ENCODE results near the gene KIF3C. TPM values are rescaled to one million over a fixed set of nuclear protein-coding genes. Genes with fewer than 3 reads are reported as not detected.
A peak's percentile ranks its signal among the peaks of the same experiment; 100 is the strongest.

KIF3C gene
- polyA plus RNA-seq (2012; ENCODE audit: insufficient read length, low read depth) = 17.3 TPM

- TF ChIP-seq TAF1 (IDR thresholded peaks at IDR 0.05; ENCODE audit: borderline replicate concordance, insufficient read depth, low read length) (no peak), POLR2AphosphoS5 (IDR thresholded peaks at IDR 0.05; ENCODE audit: low read depth, low read length) (peak; percentile 36; the same call in 1 of the 2 replicates)
Observed at GRCh38 chr2:25982273-25982967, at the start of gene KIF3C. KIF3C (minus strand) TSS chr2:25982497; CDS start chr2:25981917, 580 bp downstream.

DNA sequence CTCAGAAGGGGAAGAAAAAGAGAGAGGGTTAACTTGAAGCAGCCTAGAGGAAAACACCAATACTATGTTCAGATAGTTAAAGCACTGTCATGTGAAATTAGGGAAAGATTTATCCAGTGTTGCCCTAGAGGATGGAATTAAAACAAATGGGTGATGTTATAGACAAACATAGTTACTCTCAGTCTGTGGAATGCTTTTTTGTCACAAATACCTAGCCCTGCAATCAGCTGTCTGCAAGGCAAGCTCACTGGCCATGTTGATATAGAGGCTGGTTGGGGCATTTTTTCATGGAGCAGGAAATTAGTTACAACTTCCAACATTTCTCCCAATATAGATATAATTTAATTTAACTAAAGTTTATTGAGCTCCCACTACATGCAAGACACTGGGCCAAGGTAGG, 43.2 kb upstream of the KIF3C start:
- TF ChIP-seq POLR2AphosphoS5 (IDR thresholded peaks at IDR 0.05; ENCODE audit: low read depth, low read length) = no peak
- no peak for TF ChIP-seq TAF1 (IDR thresholded peaks at IDR 0.05; ENCODE audit: borderline replicate concordance, insufficient read depth, low read length)
- TF ChIP-seq REST (IDR thresholded peaks at IDR 0.05; ENCODE audit: insufficient read depth in 1 of 2, low read depth in 2 of 2, low read length in 2 of 2) = no peak
- no peak for TF ChIP-seq FOXP2 (optimal IDR thresholded peaks at IDR 0.05; ENCODE audit: borderline replicate concordance, extremely low read depth, extremely low read length, insufficient read depth)
- TF ChIP-seq SIN3A (IDR thresholded peaks at IDR 0.05; ENCODE audit: borderline replicate concordance, insufficient read depth, low read length) = no peak

GRCh38 chr2:26024260-26024659, 42.0 kb upstream of the KIF3C start:
- TF ChIP-seq SIN3A (IDR thresholded peaks at IDR 0.05; ENCODE audit: borderline replicate concordance, insufficient read depth, low read length) = no peak
- no peak for TF ChIP-seq TAF1 (IDR thresholded peaks at IDR 0.05; ENCODE audit: borderline replicate concordance, insufficient read depth, low read length)
- no peak for TF ChIP-seq FOXP2 (optimal IDR thresholded peaks at IDR 0.05; ENCODE audit: borderline replicate concordance, extremely low read depth, extremely low read length, insufficient read depth)
- no peak for TF ChIP-seq POLR2AphosphoS5 (IDR thresholded peaks at IDR 0.05; ENCODE audit: low read depth, low read length)
- no peak for TF ChIP-seq REST (IDR thresholded peaks at IDR 0.05; ENCODE audit: insufficient read depth in 1 of 2, low read depth in 2 of 2, low read length in 2 of 2)

GRCh38 chr2:26020231-26020640, 37.9 kb upstream of the KIF3C start:
- TF ChIP-seq POLR2AphosphoS5 (IDR thresholded peaks at IDR 0.05; ENCODE audit: low read depth, low read length) (no peak), FOXP2 (optimal IDR thresholded peaks at IDR 0.05; ENCODE audit: borderline replicate concordance, extremely low read depth, extremely low read length, insufficient read depth) (no peak), REST (IDR thresholded peaks at IDR 0.05; ENCODE audit: insufficient read depth in 1 of 2, low read depth in 2 of 2, low read length in 2 of 2) (no peak), TAF1 (IDR thresholded peaks at IDR 0.05; ENCODE audit: borderline replicate concordance, insufficient read depth, low read length) (no peak), SIN3A (IDR thresholded peaks at IDR 0.05; ENCODE audit: borderline replicate concordance, insufficient read depth, low read length) (no peak)

GRCh38 chr2:26018184-26019055, 36.1 kb upstream of the KIF3C start:
- no peak for TF ChIP-seq TAF1 (IDR thresholded peaks at IDR 0.05; ENCODE audit: borderline replicate concordance, insufficient read depth, low read length)
- TF ChIP-seq POLR2AphosphoS5 (IDR thresholded peaks at IDR 0.05; ENCODE audit: low read depth, low read length) = no peak
- TF ChIP-seq REST (IDR thresholded peaks at IDR 0.05; ENCODE audit: insufficient read depth in 1 of 2, low read depth in 2 of 2, low read length in 2 of 2) = no peak
- TF ChIP-seq SIN3A (IDR thresholded peaks at IDR 0.05; ENCODE audit: borderline replicate concordance, insufficient read depth, low read length) = no peak
- TF ChIP-seq FOXP2 (optimal IDR thresholded peaks at IDR 0.05; ENCODE audit: borderline replicate concordance, extremely low read depth, extremely low read length, insufficient read depth) = peak; percentile 48

Data from PFSK-1 (cell line).